MM.1S (cell line): Measurements from ENCODE around the gene FOXP1.

Experiments
- DNase-seq: peaks from one replicate; pipeline ENCODE4 v3.0.0-alpha.2; 2015
- H2AFZ ChIP-seq: fragments of 300-600 bp; sonication (generic); 2 replicates; pipeline ENCODE4 v1.6.0; 2016; ENCODE audit warnings: antibody characterized with exemption, low read length
- H3F3A ChIP-seq: fragments of 300-600 bp; sonication (generic); 2 replicates; pipeline ENCODE4 v1.6.1; 2016; ENCODE audit warnings: mild to moderate bottlenecking, antibody characterized with exemption, low read length, moderate library complexity, mixed read lengths; ENCODE audit not compliant: insufficient read depth
- H3K27ac ChIP-seq: fragments of 300-600 bp; sonication (generic); 2 replicates; pipeline ENCODE4 v1.5.1; 2016; ENCODE audit warnings: mild to moderate bottlenecking, low read length
- H3K27me3 ChIP-seq: fragments of 300-600 bp; sonication (generic); replicated peaks from 2 replicates; pipeline ENCODE4 v1.6.0; 2016; ENCODE audit warnings: low read length; ENCODE audit not compliant: insufficient read depth
- H3K36me3 ChIP-seq: fragments of 300-600 bp; sonication (generic); replicated peaks from 2 replicates; pipeline ENCODE4 v1.6.1; 2016; ENCODE audit warnings: mild to moderate bottlenecking, low read length, mixed read lengths; ENCODE audit not compliant: insufficient read depth
- H3K4me1 ChIP-seq: fragments of 300-600 bp; sonication (generic); 2 replicates; pipeline ENCODE4 v1.6.1; 2016; ENCODE audit warnings: low read length, mixed read lengths
- H3K4me2 ChIP-seq: fragments of 300-600 bp; sonication (generic); 2 replicates; pipeline ENCODE4 v1.6.0; 2016; ENCODE audit warnings: low read depth, low read length
- H3K4me3 ChIP-seq: fragments of 300-600 bp; sonication (generic); 2 replicates; pipeline ENCODE4 v1.5.1; 2016; ENCODE audit warnings: low read length, mixed read lengths
- H3K79me2 ChIP-seq: fragments of 300-600 bp; sonication (generic); 2 replicates; pipeline ENCODE4 v1.6.1; 2016; ENCODE audit warnings: mixed run types, low read length, mixed read lengths
- H3K9ac ChIP-seq: fragments of 300-600 bp; sonication (generic); 2 replicates; pipeline ENCODE4 v1.6.1; 2016; ENCODE audit warnings: low read length, mixed read lengths
- H3K9me2 ChIP-seq: fragments of 300-600 bp; sonication (generic); replicated peaks from 2 replicates; pipeline ENCODE4 v1.6.1; 2016; ENCODE audit warnings: mild to moderate bottlenecking, low read length, mixed read lengths; ENCODE audit not compliant: insufficient read depth
- H3K9me3 ChIP-seq: fragments of 300-600 bp; sonication (generic); replicated peaks from 2 replicates; pipeline ENCODE4 v1.6.1; 2016; ENCODE audit warnings: mild to moderate bottlenecking, low read length, mixed read lengths; ENCODE audit not compliant: insufficient read depth
- H4K20me1 ChIP-seq: fragments of 300-600 bp; sonication (generic); 2 replicates; pipeline ENCODE4 v1.6.1; 2016; ENCODE audit warnings: mild to moderate bottlenecking, low read length, moderate library complexity, mixed read lengths; ENCODE audit not compliant: insufficient read depth
- EZH2 ChIP-seq: fragments of 300-600 bp; sonication (generic); optimal IDR thresholded peaks from 2 replicates; pipeline ENCODE3; 2017; ENCODE audit warnings: low read depth, mild to moderate bottlenecking, antibody characterized with exemption, low read length, mixed read lengths
- EZH2phosphoT487 ChIP-seq: fragments of 300-600 bp; sonication (generic); IDR thresholded peaks from 2 replicates; pipeline ENCODE4 v1.6.1; 2018; ENCODE audit warnings: antibody characterized with exemption, low read length
- TF ChIP-seq, protein P1 (sequence below): fragments of 300-600 bp; sonication (generic); IDR thresholded peaks from 2 replicates; pipeline ENCODE4 v1.5.1; 2016; ENCODE audit warnings: antibody characterized with exemption, low read length, mixed read lengths

FOXP1 gene

DNA sequence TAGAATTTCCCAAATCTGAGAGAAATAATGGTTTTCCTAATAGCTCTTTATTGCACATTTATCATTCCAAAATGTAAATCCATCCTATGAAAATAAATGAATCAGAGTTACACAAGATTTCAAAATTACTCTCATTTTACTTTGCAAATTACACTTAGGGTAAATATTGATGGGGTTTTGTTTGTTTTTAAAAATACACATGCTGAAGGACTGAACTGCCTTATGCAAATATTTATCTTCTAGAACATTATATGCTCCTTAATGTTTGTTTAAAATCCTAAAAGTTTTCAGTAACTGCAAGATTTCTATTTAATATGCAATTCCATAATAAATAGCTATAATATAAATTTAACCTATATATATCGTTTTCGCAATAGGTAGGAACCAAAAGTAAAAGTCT, 38.2 kb downstream of the FOXP1 start:
- no peak overlapping the region for H3K27ac ChIP-seq
- no peaks in the 10 kb centered on the region for H3K4me1 ChIP-seq

DNA sequence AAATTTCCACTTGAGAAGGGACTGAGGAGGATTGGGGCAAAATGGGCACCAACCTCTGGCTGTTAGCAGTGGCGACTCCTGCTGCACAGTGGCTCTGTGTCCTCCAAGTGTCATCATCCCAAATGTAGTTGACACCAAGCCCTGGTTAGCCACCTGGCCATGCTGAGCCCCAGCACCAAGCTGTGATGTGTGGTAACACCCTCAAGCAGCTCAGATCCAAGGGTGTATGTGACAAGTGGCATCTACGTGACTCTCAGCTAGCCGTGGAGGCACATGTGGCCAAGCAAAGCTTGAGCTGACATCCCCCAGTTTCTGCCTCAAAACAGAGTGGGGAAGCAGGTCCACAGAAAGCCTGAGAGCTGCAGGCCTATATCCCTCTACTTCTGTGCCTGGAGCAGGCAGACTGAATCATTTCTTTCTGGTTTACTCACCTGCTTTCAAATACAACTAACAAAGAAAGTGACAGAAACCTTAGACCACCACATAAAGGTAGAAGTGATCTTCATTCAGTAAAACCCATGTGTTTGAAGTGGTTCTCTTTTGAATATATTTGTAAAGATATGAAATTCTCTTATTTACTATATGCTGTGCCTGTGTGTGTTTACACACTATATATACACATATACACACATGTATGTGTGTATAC, 40.0 kb downstream of the FOXP1 start:
- Histone ChIP-seq H3F3A (no peaks in the 10 kb centered on the region), H3K9ac (no peak overlapping the region), H3K4me1 (no peaks in the 10 kb centered on the region), H4K20me1 (no peaks in the 10 kb centered on the region), H3K4me2 (no peak overlapping the region), H3K27ac (no peak overlapping the region), H2AFZ (no peak overlapping the region), H3K9me2 (no peaks in the 10 kb centered on the region), H3K4me3 (no peak overlapping the region), H3K9me3 (no peaks in the 10 kb centered on the region), H3K36me3 (no peaks in the 10 kb centered on the region), H3K79me2 (no peaks in the 10 kb centered on the region), H3K27me3 (no peaks in the 10 kb centered on the region)
- no peak for DNase-seq
- TF ChIP-seq EZH2 (no peak), EZH2phosphoT487 (no peak)
- TF ChIP-seq, protein P1, sequence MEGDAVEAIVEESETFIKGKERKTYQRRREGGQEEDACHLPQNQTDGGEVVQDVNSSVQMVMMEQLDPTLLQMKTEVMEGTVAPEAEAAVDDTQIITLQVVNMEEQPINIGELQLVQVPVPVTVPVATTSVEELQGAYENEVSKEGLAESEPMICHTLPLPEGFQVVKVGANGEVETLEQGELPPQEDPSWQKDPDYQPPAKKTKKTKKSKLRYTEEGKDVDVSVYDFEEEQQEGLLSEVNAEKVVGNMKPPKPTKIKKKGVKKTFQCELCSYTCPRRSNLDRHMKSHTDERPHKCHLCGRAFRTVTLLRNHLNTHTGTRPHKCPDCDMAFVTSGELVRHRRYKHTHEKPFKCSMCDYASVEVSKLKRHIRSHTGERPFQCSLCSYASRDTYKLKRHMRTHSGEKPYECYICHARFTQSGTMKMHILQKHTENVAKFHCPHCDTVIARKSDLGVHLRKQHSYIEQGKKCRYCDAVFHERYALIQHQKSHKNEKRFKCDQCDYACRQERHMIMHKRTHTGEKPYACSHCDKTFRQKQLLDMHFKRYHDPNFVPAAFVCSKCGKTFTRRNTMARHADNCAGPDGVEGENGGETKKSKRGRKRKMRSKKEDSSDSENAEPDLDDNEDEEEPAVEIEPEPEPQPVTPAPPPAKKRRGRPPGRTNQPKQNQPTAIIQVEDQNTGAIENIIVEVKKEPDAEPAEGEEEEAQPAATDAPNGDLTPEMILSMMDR: no peak

More for the DNA sequence above, 38.2 kb downstream of the FOXP1 start:
- no peak overlapping the region for H3K4me3 ChIP-seq
- H3F3A ChIP-seq: no peaks in the 10 kb centered on the region
- no peak overlapping the region for H3K4me2 ChIP-seq
- no peak for DNase-seq
- no peak overlapping the region for H2AFZ ChIP-seq
- H4K20me1 ChIP-seq: no peaks in the 10 kb centered on the region
- no peaks in the 10 kb centered on the region for H3K27me3 ChIP-seq
- H3K9me3 ChIP-seq: no peaks in the 10 kb centered on the region
- TF ChIP-seq, protein P1: no peak
- no peak for TF ChIP-seq EZH2phosphoT487
- TF ChIP-seq EZH2: no peak
- H3K9me2 ChIP-seq: no peaks in the 10 kb centered on the region
- H3K36me3 ChIP-seq: no peaks in the 10 kb centered on the region
- H3K9ac ChIP-seq: no peak overlapping the region
- no peaks in the 10 kb centered on the region for H3K79me2 ChIP-seq

DNA sequence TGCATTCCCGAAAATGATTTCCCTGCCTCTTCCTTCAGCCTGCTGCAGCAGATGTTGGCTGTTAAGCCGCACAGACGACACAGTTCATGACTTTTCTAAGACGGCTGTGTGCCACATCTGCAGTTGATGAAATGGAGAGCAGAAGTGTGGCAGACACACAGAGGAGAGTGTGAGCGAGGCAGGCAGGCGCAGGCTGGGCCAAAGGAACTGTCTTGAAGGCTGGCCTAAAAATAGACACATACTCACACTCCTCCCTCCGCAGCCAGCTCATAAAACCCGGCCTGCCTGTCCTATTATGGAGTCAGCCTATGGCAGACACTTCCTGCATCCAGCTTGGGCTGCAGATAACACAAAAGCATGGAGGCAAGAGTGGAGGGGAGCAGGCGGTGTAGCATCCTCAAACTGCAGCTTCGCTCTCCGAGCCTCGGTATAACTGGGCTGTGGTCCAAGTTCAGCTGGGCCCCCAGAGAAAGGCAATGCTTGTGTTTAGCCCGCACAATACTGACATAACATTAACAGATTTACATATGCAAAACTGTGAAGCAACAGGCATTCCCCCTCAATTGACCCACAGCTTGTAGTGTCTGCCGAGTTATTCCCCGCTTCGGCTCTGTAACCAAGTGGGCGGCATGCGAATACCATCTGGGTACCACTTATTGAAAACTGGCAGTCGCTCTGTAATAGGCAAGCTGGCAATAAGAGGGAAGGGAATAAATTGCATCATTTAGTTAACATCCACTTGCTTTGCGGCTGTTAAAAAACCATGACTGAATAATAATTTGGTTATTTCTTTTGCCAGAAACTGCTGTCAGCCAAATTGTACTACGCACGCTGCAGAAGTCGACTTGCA, 40.8 kb downstream of the FOXP1 start:
- Histone ChIP-seq H3K4me1 (no peaks in the 10 kb centered on the region), H3F3A (no peaks in the 10 kb centered on the region), H3K27ac (no peak overlapping the region), H3K9me2 (no peaks in the 10 kb centered on the region), H3K4me2 (no peak overlapping the region), H3K9me3 (no peaks in the 10 kb centered on the region), H3K36me3 (no peaks in the 10 kb centered on the region), H4K20me1 (no peaks in the 10 kb centered on the region), H3K9ac (no peak overlapping the region), H3K4me3 (no peak overlapping the region), H3K27me3 (no peaks in the 10 kb centered on the region), H2AFZ (no peak overlapping the region), H3K79me2 (no peaks in the 10 kb centered on the region)
- DNase-seq: no peak
- no peak for TF ChIP-seq EZH2phosphoT487
- TF ChIP-seq, protein P1: no peak
- no peak for TF ChIP-seq EZH2
